Measurements from ENCODE around the gene CDT1. TPM values are rescaled to one million over a fixed set of nuclear protein-coding genes. Genes with fewer than 3 reads are reported as not detected.

Gene CDT1
- total and polyA plus RNA-seq, 4 donors: 2.0 to 5.8 (median 3.3) TPM

DNA sequence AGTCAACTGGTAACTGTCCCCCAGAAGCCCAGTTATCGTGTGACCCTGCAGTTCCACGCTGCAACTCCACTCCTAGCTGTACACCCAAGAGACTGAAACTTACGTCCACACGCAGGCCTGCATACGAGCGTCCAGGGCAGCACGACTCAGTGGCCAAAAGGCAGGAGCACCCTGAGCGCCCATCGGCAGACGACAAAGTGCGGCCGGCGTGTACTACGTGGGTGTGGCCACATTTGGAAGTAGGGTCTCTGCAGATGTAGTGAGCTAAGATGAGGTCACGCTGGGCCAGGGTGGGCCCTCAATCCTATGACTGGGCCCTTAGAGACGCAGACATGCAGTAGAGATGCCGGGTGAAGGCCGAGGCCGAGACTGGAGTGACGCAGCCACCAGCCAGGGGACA lies 39.7 kb downstream of the CDT1 start:
- Histone ChIP-seq H3K9me3 (ENCODE audit: control insufficient read depth in 4 of 4, insufficient read depth in 3 of 4, low read length in 3 of 4) (no peaks in the 10 kb centered on the region), H3K27me3 (ENCODE audit: control insufficient read depth in 3 of 3, insufficient read depth in 3 of 3, low read length in 2 of 3) (no peaks in the 10 kb centered on the region), H3K9ac (ENCODE audit: insufficient read depth in 1 of 2, low read length in 2 of 2) (no peak overlapping the region), H3K36me3 (ENCODE audit: control insufficient read depth in 4 of 4, insufficient read depth in 4 of 4, low read length in 4 of 4) (peaks cover 0 to 43% (median 8%) of the 10 kb centered on the region in 4 donors), H3K4me1 (ENCODE audit: control insufficient read depth in 5 of 5, insufficient read depth in 5 of 5, low read length in 5 of 5) (no peaks in the 10 kb centered on the region), H3K27ac (ENCODE audit: low read depth in 1 of 2, low read length in 1 of 2) (no peak overlapping the region), H3K4me3 (no peak overlapping the region)
- no peak for ATAC-seq (ENCODE audit: insufficient read depth, low FRiP score)
- no peak for DNase-seq
- WGBS, 2 donors: 93 to 95% methylated on average over 20 of the region's 20 CpGs
- TF ChIP-seq CTCF (IDR thresholded peaks at IDR 0.05; ENCODE audit: control extremely low read depth, extremely low read depth): no peak

DNA sequence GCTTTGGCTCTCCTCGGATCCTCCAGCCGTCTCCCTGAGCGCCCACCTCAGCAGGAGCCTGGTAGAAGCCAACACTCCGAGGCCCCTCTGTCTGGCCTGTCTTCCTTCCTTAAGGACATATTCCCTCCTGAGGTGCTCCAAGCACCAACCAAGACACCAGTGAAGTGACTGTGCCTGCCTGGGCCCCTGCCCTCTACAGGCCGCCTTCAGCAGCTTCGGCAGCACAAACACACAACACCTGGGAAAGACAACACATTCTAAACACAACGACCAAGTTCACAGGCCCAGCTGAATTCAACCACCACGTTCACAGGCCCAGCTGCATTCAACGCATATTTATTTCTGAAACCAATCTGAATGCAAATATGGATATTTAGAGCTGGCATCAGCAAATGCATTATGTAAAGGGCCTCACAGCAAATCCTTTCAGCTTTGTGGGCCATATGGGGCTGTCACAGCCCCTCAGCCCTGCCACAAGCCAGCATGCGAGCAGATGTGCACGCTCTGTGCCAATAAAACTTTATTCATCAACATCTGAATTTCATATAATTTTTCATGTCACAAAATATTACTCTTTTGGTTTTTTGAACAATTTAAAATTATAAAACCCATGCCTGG lies 40.9 kb downstream of the CDT1 start:
- H3K4me3 ChIP-seq: no peak overlapping the region
- ATAC-seq (ENCODE audit: insufficient read depth, low FRiP score): no peak
- no peak overlapping the region for H3K27ac ChIP-seq (ENCODE audit: low read depth in 1 of 2, low read length in 1 of 2)
- 81 to 83% methylated on average over 11 of the region's 11 CpGs for WGBS, 2 donors
- no peak overlapping the region for H3K9ac ChIP-seq (ENCODE audit: insufficient read depth in 1 of 2, low read length in 2 of 2)
- H3K27me3 ChIP-seq (ENCODE audit: control insufficient read depth in 3 of 3, insufficient read depth in 3 of 3, low read length in 2 of 3): no peaks in the 10 kb centered on the region
- H3K9me3 ChIP-seq (ENCODE audit: control insufficient read depth in 4 of 4, insufficient read depth in 3 of 4, low read length in 3 of 4): no peaks in the 10 kb centered on the region
- no peak for TF ChIP-seq CTCF (IDR thresholded peaks at IDR 0.05; ENCODE audit: control extremely low read depth, extremely low read depth)
- no peaks in the 10 kb centered on the region for H3K4me1 ChIP-seq (ENCODE audit: control insufficient read depth in 5 of 5, insufficient read depth in 5 of 5, low read length in 5 of 5)
- no peak for DNase-seq
- H3K36me3 ChIP-seq (ENCODE audit: control insufficient read depth in 4 of 4, insufficient read depth in 4 of 4, low read length in 4 of 4): peaks cover 0 to 38% (median 3%) of the 10 kb centered on the region in 4 donors

GRCh38 chr16:88846088-88846487 lies 42.5 kb downstream of the CDT1 start:
- Histone ChIP-seq H3K4me3 (no peak overlapping the region), H3K36me3 (ENCODE audit: control insufficient read depth in 4 of 4, insufficient read depth in 4 of 4, low read length in 4 of 4) (peaks cover 0 to 34% (median 0%) of the 10 kb centered on the region in 4 donors), H3K27ac (ENCODE audit: low read depth in 1 of 2, low read length in 1 of 2) (no peak overlapping the region), H3K9me3 (ENCODE audit: control insufficient read depth in 4 of 4, insufficient read depth in 3 of 4, low read length in 3 of 4) (no peaks in the 10 kb centered on the region), H3K4me1 (ENCODE audit: control insufficient read depth in 5 of 5, insufficient read depth in 5 of 5, low read length in 5 of 5) (no peaks in the 10 kb centered on the region), H3K27me3 (ENCODE audit: control insufficient read depth in 3 of 3, insufficient read depth in 3 of 3, low read length in 2 of 3) (no peaks in the 10 kb centered on the region), H3K9ac (ENCODE audit: insufficient read depth in 1 of 2, low read length in 2 of 2) (no peak overlapping the region)
- no peak for TF ChIP-seq CTCF (IDR thresholded peaks at IDR 0.05; ENCODE audit: control extremely low read depth, extremely low read depth)
- ATAC-seq (ENCODE audit: insufficient read depth, low FRiP score): no peak
- DNase-seq: no peak
- 92 to 95% methylated on average over 9 of the region's 9 CpGs for WGBS, 2 donors

DNA sequence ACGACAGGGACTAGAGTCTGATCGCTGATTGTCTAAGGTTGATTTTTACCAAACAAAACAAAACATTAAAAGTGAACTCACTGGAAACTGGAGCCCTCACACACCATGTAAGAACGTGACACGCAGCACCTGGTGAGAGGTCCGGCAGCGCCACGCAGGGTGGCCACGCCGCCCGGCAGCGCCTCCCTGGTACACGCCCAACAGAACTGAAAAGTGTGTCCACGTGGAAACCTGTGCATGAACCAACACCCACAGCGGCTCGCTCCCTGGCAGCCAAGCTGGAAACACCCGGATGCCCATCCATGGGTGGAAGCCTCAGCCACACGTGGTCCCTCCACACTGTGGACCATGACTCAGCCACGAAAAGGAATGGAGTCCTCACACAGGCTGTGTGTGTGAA lies 44.1 kb downstream of the CDT1 start:
- Histone ChIP-seq H3K4me3 (no peak overlapping the region), H3K36me3 (ENCODE audit: control insufficient read depth in 4 of 4, insufficient read depth in 4 of 4, low read length in 4 of 4) (peaks cover 0 to 27% (median 0%) of the 10 kb centered on the region in 4 donors), H3K27me3 (ENCODE audit: control insufficient read depth in 3 of 3, insufficient read depth in 3 of 3, low read length in 2 of 3) (no peaks in the 10 kb centered on the region), H3K9ac (ENCODE audit: insufficient read depth in 1 of 2, low read length in 2 of 2) (no peak overlapping the region), H3K27ac (ENCODE audit: low read depth in 1 of 2, low read length in 1 of 2) (no peak overlapping the region), H3K9me3 (ENCODE audit: control insufficient read depth in 4 of 4, insufficient read depth in 3 of 4, low read length in 3 of 4) (no peaks in the 10 kb centered on the region), H3K4me1 (ENCODE audit: control insufficient read depth in 5 of 5, insufficient read depth in 5 of 5, low read length in 5 of 5) (no peaks in the 10 kb centered on the region)
- DNase-seq: no peak
- 92 to 96% methylated on average over 18 of the region's 18 CpGs for WGBS, 2 donors
- no peak for TF ChIP-seq CTCF (IDR thresholded peaks at IDR 0.05; ENCODE audit: control extremely low read depth, extremely low read depth)
- ATAC-seq (ENCODE audit: insufficient read depth, low FRiP score): no peak
